GM18870 (cell line): ENCODE measurements around the gene CHSY3.
"Not testable (repeated sequence)": the region's sequence is repeated elsewhere in the genome, so short reads cannot be mapped to it uniquely, and the experiment has no call there.

ENCODE experiments used
- ATAC-seq: cut with Tn5 transposase; IDR thresholded peaks from one replicate; pipeline ENCODE4 v1.9.1; 2021; ENCODE audit warnings: moderate library complexity; ENCODE audit not compliant: unreplicated experiment

CHSY3 gene

GRCh38 chr5:130151239-130151638, 247.0 kb downstream of the CHSY3 start:
- ATAC-seq = no peak

GRCh38 chr5:130155345-130156011, 251.2 kb downstream of the CHSY3 start:
- no peak for ATAC-seq

DNA sequence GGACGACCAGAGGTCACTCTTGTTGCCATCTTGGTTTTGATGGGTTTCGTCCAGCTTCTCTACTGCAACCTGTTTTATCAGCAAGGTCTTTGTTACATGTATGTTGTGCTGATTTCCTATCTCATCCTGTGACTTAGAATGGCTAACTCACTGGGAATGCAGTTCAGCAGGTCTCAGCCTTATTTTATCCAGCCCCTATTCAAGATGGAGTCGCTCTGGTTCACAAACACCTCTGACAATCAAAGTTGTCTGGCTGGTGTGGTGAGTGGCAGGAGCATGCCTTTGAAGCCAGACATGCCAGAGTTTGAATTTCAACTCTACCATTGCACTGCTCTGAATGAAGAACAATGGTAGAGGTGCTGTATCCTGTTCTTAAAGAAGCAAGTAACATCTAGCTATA, 253.8 kb downstream of the CHSY3 start:
- no peak for ATAC-seq

DNA sequence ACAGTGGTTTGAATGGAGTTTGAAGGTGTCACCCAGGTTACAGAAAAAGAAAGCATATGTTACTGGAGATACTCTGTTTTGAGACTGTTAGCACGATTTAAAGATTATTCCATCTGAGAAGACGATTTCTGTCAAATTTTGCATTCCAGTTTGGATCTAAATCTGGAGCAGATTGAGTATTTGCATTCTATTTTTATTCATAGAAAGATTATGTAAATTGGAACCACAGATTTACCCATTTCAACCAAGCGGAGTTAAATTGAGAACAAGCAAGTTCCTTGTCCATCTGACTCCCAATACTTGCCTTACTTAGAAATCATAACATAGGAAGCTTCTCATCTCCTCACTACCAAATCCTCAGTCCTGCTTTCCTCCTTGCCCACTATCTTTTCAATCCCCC, 255.7 kb downstream of the CHSY3 start:
- ATAC-seq = no peak

- ATAC-seq = no peak
Observed at GRCh38 chr5:130164966-130165365, 260.7 kb downstream of the CHSY3 start.

- no peak for ATAC-seq
Observed at GRCh38 chr5:130166839-130167490, 262.7 kb downstream of the CHSY3 start.

DNA sequence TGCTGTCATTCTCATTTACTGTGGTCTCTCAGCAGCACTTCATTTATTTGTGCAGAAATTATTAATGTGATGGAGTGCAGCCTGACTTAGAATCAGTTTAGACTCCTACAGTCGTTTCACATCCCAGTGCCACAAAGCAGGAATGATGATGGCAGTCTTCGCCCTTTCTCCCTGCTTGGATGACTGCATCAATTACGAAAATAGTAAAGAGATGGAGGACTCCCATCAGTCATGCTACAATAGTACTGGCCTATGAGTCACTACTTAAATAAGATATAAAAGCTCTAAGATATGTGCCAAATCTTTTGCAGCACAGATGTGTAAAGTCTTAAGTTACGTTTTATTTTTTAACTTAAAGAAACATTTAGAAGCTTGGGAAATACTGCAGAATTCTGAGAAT, 263.9 kb downstream of the CHSY3 start:
- ATAC-seq = no peak

DNA sequence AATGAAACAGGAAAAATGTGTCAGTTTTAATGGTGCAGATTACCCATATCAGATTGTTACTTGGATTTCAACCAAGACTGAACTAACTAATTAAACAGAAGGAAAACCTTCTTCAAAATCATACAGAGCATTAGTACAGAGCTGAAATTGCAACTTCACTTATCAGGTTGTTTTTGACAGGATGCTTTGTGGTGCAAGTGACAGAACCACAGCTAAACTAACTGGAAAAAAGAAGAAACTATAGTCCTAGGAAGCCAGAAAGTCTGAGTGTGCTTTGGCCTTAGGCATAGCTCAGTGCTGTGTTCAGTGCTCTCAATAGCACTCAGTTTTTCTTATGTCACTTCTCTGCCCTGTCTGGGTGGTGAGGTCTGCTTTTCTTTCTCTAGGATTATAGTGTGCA, 267.4 kb downstream of the CHSY3 start:
- no peak for ATAC-seq

DNA sequence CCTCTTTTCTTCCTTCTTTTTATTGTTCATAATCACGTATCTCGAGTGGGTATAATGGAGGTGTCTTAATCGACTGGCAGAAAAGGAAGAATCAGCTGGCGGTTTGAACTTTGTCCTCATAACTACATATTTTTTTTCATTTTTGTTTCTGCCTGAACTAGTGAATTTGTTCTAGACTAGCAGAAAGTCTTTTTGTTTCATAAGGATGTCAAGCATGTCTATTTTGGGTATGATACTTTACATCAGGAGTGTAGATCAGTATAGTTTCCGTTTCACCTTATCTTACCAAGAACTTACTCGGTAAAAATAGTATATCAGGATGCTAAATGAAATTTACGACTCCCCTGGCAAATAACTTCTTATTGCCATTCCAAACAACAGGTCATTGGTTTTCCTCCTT, 278.9 kb downstream of the CHSY3 start:
- no peak for ATAC-seq

GRCh38 chr5:130189961-130190360, 285.7 kb downstream of the CHSY3 start:
- no peak for ATAC-seq

DNA sequence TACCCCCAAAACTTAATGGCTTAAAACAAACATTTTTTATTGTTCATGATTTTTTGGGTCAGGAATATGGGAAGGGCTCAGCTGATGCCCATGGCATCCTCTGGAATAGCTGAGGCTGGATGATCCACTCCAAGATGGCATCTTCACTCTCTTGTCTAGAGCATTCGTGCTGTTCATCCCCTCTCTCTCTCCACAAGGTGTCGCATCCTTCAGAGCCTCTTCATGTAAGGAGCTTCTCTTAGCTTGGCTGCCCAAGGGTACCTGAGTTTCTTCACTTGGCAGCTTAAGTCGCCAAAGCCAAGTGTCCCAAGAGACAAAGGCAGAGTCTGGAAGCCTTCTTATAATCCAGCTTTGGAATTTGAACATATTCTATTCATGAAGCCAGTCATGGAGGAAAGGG, 294.7 kb downstream of the CHSY3 start:
- no peak for ATAC-seq

GRCh38 chr5:130206686-130207085, 302.4 kb downstream of the CHSY3 start:
- ATAC-seq = no peak

- no peak for ATAC-seq
Observed at GRCh38 chr5:130213607-130214006, 309.3 kb downstream of the CHSY3 start.

- ATAC-seq = no peak
Observed at GRCh38 chr5:130216286-130216685, 312.0 kb downstream of the CHSY3 start.

- no peak for ATAC-seq
Observed at GRCh38 chr5:130222573-130222972, 318.3 kb downstream of the CHSY3 start.

DNA sequence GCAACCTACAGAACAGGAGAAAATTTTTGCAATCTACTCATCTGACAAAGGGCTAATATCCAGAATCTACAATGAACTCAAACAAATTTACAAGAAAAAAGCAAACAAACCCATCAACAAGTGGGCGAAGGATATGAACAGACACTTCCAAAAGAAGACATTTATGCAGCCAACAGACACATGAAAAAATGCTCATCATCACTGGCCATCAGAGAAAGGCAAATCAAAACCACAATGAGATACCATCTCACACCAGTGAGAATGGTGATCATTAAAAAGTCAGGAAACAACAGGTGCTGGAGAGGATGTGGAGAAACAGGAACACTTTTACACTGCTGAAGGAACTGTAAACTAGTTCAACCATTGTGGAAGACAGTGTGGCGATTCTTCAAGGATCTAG, 322.3 kb downstream of the CHSY3 start:
- not testable (repeated sequence) for ATAC-seq

DNA sequence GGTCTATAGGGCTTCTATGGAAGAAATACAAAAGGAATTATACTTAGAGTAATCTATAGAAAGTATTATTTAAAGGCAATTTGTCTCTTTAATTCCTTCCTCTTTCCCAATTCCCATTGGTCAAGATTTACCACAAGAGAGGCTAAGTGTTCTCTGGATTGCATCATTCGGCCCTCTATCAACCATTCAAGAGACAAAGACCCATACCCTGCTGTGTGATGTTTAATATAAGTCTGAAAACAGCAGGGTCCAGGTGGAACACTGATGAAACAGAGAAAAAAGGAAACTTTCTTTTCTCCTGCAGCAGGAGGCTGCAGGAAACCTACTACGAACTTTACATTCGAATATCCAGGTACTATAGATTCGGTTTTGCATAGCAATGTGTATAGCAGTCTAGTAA, 323.4 kb downstream of the CHSY3 start:
- ATAC-seq = no peak

GRCh38 chr5:130231786-130232185, 327.5 kb downstream of the CHSY3 start:
- no peak for ATAC-seq

GRCh38 chr5:130234816-130235215, 330.6 kb downstream of the CHSY3 start:
- no peak for ATAC-seq
